ENCODE data around the gene TACR1. TPM values are rescaled to one million over a fixed set of nuclear protein-coding genes. Genes with fewer than 3 reads are reported as not detected.

Gene TACR1
- total and polyA plus RNA-seq, 2 of the 13 experiments (the other 11 are each of a cell fraction or from before 2014, with no cell fraction given): not detected

- Histone ChIP-seq H3K27me3 (ENCODE audit: control insufficient read depth in 1 of 2, insufficient read depth in 2 of 2, low read length in 2 of 2) (no peaks in the 10 kb centered on the region), H3K79me2 (ENCODE audit: insufficient read depth, low read length) (no peaks in the 10 kb centered on the region), H3K4me1 (ENCODE audit: insufficient read depth, low read length) (peaks cover 10% of the 10 kb centered on the region), H3K9ac (ENCODE audit: insufficient read depth, low read depth, low read length) (no peak overlapping the region), H3K4me2 (ENCODE audit: low read depth, low read length) (no peak overlapping the region), H3K27ac (ENCODE audit: extremely low read length, insufficient read depth, low read length) (no peak overlapping the region), H3K36me3 (replicated peaks in 1 of 2; ENCODE audit: control insufficient read depth in 1 of 2, insufficient read depth in 2 of 2, low read length in 2 of 2) (no peaks in the 10 kb centered on the region), H3K4me3 (replicated peaks in 1 of 3; ENCODE audit: insufficient read depth in 1 of 3, low read depth in 2 of 3, low read length in 3 of 3) (no peak overlapping the region), H2AFZ (ENCODE audit: low read length) (no peak overlapping the region), H4K20me1 (ENCODE audit: insufficient read depth, low read length) (no peaks in the 10 kb centered on the region), H3K9me3 (ENCODE audit: low read length) (no peaks in the 10 kb centered on the region)
- DNase-seq (ENCODE audit: low spot score) (no peak), ATAC-seq (no peak), FAIRE-seq (no peak)
- TF ChIP-seq MLLT10 (CRISPR knock-in tag; IDR thresholded peaks at IDR 0.05) (no peak), GTF3A (CRISPR knock-in tag; conservative IDR thresholded peaks at IDR 0.05) (no peak), ZBTB42 (CRISPR knock-in tag; IDR thresholded peaks at IDR 0.05) (no peak), SNRNP70 (IDR thresholded peaks at IDR 0.05; ENCODE audit: low read depth, low read length) (no peak), FIP1L1 (IDR thresholded peaks at IDR 0.05; ENCODE audit: borderline replicate concordance, insufficient read depth, low read depth, low read length) (no peak), FOXK1 (CRISPR knock-in tag; IDR thresholded peaks at IDR 0.05; ENCODE audit: borderline replicate concordance, low read depth) (no peak), SMAD3 (CRISPR knock-in tag; IDR thresholded peaks at IDR 0.05) (no peak), HNRNPLL (IDR thresholded peaks at IDR 0.05; ENCODE audit: low read depth, low read length, poor library complexity, severe bottlenecking) (no peak), DDIT3 (CRISPR knock-in tag; IDR thresholded peaks at IDR 0.05) (no peak), MAF1 (CRISPR knock-in tag; IDR thresholded peaks at IDR 0.05; ENCODE audit: borderline replicate concordance) (no peak), ELK4 (CRISPR knock-in tag; IDR thresholded peaks at IDR 0.05; ENCODE audit: borderline replicate concordance) (no peak), FOSL2 (CRISPR knock-in tag; IDR thresholded peaks at IDR 0.05) (no peak), MBNL3 (CRISPR knock-in tag; conservative IDR thresholded peaks at IDR 0.05) (no peak), ATF3 (CRISPR knock-in tag; IDR thresholded peaks at IDR 0.05) (no peak), IKZF5 (CRISPR knock-in tag; IDR thresholded peaks at IDR 0.05) (no peak), GATAD2A (CRISPR knock-in tag; IDR thresholded peaks at IDR 0.05) (no peak), ZFX (CRISPR knock-in tag; IDR thresholded peaks at IDR 0.05; ENCODE audit: low read depth) (no peak), ZNF280D (CRISPR knock-in tag; IDR thresholded peaks at IDR 0.05) (no peak), MATR3 (CRISPR knock-in tag; IDR thresholded peaks at IDR 0.05) (no peak)
- 89% methylated on average over 2 of the region's 2 CpGs for WGBS (ENCODE audit: low lambda C conversion rate)
- no TSS peak for BruUV-seq (replicated peaks)
- in situ Hi-C loops (cut with HindIII; ENCODE audit: extremely low pct_ligation_motif_present, low pct_unique_long_range_greater_than_20kb): no loop called here
- POLR2A ChIA-PET: no interaction called here
- CTCF ChIA-PET (ENCODE audit: low intra/inter-chr PET ratio, low total read pairs): no interaction called here
- intact Hi-C loops (cut with micrococcal nuclease; ENCODE audit: unreplicated experiment): no loop called here
Observed at GRCh38 chr2:75018162-75018561, 181.2 kb downstream of the TACR1 start.
